NCI-H1694 (cell line): ENCODE results near the gene STXBP2.

Source experiments
- DNase-seq: peaks from one replicate; lab custom pipeline; 2025; lab: John Stamatoyannopoulos, UW

Gene STXBP2

DNA sequence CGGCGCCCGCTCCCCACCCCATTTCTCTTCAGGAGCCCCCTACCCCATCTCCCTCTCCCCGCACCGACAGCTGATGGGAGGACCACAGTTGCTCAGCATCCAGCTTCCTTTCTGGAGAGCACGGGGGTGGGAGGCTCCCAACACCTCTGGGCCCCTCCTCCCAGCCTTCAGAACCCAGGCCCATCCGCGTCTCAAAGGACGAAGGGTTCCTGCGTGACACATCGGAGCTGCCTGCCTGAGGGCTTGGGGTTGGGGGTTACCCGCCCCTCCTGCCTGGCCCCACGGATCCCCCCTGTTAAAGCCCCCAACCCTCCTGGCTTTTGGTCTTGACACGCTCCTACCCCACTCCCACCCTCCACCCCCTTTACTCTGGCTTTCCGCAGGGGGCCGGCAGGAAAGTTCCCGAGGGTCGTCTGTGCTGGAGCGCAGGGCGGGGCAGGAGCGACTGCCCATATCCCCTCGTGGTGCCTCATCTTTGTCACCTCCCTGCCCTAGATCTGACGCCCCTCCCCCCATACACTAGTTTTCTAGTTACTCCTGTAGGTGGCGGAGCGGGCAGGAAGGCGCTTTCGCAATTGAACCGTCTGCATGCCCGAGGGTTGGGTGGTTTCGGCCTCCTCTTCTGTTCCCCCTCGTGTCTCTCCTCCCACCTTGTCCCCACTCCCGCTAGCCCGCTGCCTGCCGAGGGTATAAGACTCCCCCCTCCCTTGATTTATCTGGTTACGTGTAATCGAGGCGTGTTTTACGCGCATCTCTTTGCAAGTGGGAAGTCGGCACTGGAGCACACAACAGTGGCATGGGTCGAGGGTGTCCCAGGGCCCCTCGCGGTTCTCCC is 44.6 kb downstream of the STXBP2 start:
- no peak for DNase-seq

DNA sequence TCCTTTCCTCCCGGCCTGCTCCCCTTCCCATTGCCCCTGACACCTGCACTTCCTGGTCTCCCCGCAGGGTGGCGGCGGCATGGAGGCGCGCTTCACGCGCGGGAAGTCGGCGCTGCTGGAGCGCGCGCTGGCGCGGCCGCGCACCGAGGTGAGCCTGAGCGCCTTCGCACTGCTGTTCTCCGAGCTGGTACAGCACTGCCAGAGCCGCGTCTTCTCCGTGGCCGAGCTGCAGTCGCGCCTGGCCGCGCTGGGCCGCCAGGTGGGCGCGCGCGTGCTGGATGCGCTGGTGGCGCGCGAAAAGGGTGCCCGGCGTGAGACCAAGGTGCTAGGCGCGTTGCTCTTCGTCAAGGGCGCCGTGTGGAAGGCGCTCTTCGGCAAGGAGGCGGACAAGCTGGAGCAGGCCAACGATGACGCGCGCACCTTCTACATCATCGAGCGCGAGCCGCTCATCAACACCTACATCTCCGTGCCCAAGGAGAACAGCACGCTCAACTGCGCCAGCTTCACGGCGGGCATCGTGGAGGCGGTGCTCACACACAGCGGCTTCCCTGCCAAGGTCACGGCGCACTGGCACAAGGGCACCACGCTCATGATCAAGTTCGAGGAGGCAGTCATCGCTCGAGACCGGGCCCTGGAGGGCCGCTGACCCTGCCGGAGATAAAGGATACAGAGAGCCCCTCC is 45.4 kb downstream of the STXBP2 start:
- DNase-seq: no peak

DNA sequence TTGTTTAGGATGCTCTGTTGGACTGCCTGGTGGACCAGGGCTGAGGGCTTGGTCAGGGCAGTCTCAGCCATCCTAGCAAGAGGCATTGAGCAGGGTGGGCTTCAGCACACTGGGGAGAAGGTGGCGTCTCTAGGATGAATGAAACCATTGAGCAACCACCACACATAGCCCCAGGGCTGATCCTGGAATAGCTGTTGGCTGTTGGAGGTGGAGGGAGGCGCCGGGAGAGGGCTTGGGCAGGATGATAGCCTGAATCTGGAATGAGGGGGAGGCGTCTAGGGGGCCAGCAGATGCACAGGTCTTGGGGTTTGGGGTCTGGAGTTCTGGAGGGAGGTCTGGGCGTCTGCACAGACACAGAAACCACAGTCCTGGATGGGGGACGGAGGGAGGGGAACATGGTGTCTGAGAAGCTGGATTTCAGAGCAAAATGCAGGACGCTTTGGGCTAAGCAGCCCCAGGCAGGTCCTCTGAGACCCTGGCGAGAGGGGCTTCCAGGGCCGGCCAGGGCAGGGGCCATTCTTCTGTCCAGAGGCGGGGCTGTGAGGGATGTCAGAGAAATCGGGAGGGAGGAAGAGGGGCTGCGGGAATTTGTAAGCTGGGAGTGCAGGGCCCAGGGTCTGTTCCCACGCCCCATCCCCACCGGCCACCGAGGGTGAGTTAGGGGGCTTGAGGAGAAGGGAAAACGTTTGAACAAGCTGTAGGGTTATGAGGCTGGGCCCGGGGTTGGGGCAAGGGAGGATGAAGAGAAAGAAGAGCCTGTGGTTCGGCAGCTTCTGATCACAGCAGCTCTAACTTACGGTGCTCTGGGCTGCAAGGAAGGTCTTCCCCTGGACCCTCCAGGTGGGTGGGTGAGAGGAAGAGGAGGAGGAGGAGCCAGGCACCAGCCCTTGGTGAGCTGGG is 48.9 kb downstream of the STXBP2 start:
- DNase-seq: no peak

DNA sequence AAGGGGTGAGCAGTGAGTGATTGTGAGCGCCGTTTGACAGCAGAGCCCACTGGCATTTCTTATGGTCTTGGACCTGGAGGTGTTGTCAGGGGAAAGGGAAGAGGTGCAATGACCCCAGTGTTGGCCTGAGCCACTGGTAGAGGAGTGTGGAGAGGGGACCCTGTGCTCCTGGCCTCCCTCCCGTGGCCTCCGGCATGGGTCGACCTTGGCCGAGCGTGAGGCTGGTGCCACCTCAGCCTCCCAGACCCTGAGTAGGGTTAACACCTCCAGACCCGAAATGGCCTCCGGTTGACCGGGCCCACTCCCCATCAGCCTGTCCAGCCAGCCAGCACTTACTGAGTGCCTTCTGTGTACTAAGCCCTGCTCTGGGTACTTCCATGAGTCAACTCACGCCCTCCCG is 50.3 kb downstream of the STXBP2 start:
- DNase-seq: no peak

DNA sequence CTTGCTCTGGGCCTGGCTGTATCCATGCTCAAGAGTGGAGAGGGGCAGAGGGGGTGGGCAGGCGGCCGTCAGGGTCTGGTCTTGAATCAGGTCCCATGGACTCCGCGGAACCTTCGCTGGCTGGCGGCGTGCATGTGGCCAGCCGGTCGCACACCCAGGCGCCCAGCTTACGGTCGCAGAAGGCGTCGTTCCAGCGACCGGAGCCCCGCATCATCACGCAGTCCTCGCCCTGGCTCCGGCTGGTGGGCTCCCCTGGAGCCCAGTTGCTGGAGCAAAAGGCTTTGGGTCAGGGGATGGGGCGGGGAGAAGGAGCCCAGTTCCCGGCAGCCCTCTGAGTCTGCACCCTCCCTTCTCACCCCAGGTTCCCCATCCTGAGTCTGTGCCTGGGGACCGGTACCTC is 52.3 kb downstream of the STXBP2 start:
- no peak for DNase-seq

DNA sequence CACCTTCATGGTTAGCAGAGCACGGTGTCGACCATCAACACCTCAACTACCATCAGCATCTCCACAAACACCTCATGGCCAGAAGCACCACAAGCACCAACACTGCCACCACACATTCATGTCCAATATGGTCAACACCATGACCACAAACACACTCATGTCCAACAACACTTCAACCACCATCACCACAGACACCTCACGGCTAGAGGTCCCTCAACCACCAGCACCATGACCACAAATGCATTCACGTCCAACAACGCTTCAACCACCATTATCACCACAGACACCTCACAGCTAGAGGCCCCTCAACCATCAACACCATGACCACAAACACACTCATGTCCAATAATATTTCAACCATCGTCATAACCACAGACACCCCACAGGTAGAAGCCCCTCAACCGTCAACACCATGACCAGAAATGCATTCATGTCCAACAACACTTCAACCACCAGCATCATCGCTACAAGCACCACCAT is 53.9 kb downstream of the STXBP2 start:
- DNase-seq: no peak

DNA sequence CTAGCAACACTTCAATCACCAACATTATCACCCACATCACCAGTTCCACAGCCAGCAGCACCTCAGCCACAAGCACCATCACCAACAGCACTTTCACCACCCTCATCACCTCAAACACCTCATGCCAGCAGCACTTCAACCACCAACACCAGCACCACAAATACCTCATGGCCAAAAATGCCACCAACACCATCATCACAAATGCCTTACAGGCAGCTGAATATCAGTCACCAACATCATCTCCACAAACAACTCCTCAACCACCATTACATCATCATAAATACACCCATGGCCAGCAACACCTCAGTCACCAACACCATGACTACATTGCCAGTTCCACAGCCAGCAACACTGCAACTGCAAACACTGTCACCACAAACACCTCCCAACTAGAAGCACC is 54.6 kb downstream of the STXBP2 start:
- no peak for DNase-seq

DNA sequence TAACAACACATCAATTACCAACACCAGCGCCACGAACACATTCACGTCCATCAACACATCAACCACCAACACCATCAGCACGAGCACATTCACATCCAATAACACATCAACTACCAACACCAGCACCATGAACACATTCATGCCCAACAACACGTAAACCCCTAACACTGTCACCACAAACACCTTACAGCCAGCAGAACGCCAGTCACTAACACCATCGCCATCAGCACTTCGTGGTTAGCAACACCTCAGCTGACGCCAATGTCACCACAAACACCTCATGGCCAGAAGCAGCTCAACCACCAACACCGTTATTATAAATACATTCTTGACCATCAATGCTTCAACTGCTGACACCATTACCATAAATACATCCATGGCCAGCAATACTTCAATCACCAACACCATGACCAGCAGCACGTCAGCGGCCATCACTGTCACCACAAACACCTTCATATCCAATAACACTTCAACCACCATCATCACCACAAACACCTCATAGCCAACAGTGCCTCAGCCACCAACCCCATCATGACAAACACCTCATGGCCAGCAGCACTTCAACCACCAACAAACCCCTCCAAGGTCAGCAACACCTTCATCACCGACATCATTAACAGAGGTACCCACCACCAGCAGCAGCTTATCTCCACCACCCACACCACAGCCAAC is 55.6 kb downstream of the STXBP2 start:
- DNase-seq: no peak

DNA sequence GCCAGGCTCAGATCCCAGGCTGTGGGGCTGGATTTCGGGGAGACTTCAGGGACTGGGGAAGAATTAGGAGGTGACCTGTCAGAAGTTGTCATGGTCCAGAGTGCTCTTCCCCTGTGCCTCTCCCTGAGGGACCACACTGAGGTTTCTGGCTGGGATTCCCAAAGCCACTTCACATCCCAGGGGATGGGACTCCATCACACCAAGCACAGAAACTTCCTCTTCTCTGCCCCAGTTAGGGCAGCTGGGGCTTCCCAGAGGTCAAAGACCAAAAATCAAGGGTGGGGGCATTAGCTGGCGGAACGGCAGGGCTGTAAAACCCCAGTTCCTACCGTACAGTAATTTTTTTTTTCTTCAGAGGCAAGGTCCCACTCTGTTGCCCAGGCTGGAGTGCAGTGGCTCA is 57.6 kb downstream of the STXBP2 start:
- DNase-seq: no peak
